LNCAP (cell line): ENCODE data around the gene TENT5C.

Experiments
- TF ChIP-seq, protein P1 (sequence below): fragments of 450-650 bp; IDR thresholded peaks from 2 replicates; pipeline ENCODE4 v1.5.1; 2017; ENCODE audit warnings: mild to moderate bottlenecking

The TENT5C gene

DNA sequence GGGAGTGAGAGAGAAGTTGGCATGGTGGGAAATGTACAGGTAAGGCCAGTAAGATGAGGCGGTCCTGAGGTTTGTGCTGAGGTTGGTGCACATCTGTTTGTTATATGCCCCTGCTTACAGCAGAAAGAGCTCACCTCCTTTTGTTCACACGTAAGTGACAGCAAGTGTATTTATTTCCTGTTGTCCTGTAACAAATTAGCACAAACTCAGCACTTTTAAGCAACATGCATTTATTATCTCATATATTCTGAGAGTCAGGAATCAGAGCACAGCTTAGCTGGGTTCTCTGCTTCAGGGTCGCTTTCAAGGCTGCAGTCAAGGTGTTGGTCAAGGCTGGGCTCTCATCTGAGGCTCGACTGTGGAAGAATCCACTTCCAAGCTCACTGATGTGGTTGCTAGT is 45.8 kb downstream of the TENT5C start:
- TF ChIP-seq, protein P1, sequence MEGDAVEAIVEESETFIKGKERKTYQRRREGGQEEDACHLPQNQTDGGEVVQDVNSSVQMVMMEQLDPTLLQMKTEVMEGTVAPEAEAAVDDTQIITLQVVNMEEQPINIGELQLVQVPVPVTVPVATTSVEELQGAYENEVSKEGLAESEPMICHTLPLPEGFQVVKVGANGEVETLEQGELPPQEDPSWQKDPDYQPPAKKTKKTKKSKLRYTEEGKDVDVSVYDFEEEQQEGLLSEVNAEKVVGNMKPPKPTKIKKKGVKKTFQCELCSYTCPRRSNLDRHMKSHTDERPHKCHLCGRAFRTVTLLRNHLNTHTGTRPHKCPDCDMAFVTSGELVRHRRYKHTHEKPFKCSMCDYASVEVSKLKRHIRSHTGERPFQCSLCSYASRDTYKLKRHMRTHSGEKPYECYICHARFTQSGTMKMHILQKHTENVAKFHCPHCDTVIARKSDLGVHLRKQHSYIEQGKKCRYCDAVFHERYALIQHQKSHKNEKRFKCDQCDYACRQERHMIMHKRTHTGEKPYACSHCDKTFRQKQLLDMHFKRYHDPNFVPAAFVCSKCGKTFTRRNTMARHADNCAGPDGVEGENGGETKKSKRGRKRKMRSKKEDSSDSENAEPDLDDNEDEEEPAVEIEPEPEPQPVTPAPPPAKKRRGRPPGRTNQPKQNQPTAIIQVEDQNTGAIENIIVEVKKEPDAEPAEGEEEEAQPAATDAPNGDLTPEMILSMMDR: no peak

DNA sequence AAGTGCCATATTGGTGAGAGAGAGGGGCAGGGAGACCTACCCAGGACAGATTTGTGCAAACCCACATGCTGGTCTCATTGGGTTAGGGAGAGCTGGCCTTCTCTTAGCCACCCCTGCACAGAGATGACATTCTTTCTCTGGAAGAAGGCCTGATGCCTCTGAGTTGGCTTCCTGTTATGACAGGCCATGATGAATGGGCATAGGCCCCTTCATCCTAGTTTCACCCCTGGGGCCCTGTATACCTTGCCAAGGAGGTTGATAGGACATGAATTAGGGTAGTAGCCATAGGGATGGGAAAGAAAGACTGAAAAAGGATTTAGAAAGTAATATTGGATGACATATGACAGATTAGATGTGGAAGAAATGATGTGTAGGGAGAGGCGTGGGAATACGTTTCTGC is 46.6 kb downstream of the TENT5C start:
- TF ChIP-seq, protein P1: no peak

DNA sequence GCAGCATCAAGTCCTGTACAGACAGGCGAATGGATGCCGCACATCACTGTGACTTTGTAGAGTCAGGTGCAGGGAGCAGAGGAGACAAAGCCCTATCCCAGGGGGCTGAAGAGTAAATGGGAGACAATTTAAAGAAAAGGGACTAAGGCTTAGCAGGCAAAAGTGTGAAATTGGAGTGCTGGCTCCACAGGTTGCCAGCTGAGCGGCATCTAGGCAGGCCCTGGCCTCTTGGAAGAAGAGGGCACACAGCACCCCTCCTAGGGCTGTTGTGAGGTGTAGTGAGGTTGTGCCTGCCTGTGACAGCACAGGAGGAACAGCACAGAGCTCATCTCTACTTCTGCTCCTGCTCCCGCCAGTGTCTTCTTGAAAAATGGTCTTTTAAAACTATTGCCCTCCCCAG is 47.3 kb downstream of the TENT5C start:
- TF ChIP-seq, protein P1: no peak

DNA sequence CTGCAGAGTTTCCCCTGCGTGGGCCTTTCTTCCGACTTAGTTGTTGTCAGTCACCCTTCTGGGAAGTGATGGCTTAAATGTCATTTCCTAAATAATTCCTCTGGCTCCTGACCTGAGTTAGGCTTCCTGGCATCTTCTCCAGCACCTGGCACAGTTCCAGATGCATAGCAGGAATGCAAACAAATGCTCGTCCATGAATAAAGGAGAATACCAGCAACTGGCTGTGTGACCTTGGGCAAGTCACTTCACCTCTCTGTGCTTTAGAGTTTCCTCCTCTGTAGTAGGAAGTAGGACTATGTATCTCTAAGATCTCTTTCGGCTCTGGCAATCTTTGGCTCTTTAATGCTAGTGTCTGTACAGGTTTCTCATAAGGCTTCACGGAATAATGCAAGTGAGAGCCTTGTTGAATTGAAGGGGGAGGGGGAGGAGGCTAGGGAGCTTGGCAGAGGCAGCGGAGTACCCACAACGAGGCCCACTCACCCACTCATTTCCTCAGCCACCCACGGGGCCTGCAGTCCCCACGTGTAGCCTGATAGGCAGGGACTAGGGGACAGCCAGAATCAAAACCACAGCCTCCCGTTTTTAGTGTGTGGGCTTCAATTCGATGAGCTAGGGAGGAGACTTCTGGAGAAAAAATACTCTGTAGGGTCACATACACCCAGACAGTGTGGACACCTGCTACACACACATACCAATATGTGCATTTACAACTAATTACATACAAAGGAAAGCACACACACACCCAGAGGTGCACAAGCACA is 48.1 kb downstream of the TENT5C start:
- TF ChIP-seq, protein P1: no peak

DNA sequence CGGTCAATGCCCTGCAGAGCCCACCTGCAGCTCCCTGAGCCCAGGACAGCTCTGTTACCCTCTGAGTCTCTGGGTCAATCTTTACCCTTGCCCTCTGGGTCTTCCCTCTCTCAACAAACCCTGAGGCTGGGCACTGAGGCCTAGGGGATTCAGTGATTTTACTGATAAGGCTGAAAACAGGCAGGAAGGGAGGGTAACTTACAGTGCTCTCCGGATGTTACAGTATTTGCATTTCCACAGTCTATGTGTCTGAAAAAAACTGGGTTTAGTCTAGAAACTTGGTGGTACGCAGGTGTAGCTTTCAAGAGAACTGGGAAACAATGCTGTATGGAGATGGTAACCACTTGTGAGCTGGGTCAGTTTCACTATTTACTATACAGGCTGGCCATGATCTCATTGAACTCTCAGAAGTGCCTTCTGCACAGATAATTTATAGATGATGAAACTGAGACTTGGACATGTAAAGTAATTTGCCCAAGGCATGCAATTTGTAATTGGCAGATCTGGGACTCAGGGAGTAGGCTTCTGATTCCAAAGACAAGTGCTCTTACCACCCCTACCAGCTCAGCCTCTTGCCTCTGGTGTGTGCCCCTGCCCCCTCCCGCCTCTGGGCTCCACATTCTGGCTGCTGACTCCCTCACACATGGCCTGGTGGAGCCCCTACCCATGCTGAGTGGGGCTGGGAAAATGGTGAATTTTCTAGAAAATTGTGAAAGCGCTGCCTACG is 48.8 kb downstream of the TENT5C start:
- TF ChIP-seq, protein P1: no peak

DNA sequence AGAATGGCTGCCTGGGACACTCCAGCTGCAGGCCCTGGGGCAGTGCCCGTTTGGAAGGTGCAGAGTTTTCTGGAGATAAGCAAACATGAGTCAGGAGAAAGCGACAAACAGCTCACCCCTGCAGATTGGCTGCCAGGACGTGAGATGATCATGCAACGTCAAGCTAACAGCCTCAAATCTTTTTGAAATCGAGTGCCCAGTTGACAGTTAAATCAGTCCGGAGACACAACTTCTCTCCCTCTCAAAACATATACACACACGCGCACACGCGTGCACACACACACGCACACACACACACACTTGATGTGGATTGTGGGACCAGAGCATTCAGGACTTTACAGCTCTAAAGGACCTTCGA is 49.4 kb downstream of the TENT5C start:
- TF ChIP-seq, protein P1: no peak

DNA sequence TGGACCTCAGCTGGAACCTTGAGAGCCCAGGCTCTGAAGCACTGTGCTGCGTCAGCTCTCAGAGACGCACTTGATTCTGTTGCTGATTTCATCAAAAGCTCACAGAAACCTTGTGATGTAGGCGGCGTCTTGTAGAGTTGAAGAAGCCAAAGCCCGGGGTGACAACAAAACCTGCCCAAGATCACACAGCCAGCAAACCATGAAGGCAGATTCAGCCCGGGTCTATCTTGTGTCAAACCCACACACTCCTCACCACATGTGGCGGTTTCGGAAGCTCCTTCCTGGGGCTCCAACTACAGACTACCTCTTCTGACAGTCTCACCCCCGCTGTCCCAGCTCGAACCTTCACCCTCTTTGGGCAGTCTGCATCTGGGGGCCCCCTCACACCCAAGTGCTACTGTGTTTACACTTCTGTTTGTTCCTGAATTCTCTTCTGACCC is 50.4 kb downstream of the TENT5C start:
- TF ChIP-seq, protein P1: no peak
